ENCODE results near the gene VPS41.

Gene VPS41

GRCh38 chr7:38801786-38802185 is 107.2 kb downstream of the VPS41 start:
- DNase-seq (ENCODE audit: low spot score), result no peak

- DNase-seq (ENCODE audit: low spot score), result no peak
Measured at GRCh38 chr7:38798552-38799267, 110.3 kb downstream of the VPS41 start.

- peak; percentile 53 for DNase-seq (ENCODE audit: low spot score)
Measured at GRCh38 chr7:38796626-38797501, 112.1 kb downstream of the VPS41 start.

- no peak for DNase-seq (ENCODE audit: low spot score)
Measured at GRCh38 chr7:38795593-38795992, 113.4 kb downstream of the VPS41 start.

GRCh38 chr7:38781991-38782390 is 127.0 kb downstream of the VPS41 start:
- DNase-seq (ENCODE audit: low spot score), result no peak

GRCh38 chr7:38777609-38778008 is 131.4 kb downstream of the VPS41 start:
- DNase-seq (ENCODE audit: low spot score), result no peak

- no peak for DNase-seq (ENCODE audit: low spot score)
Measured at GRCh38 chr7:38775506-38776175, 133.3 kb downstream of the VPS41 start.

- no peak for DNase-seq (ENCODE audit: low spot score)
Measured at GRCh38 chr7:38773430-38773829, 135.6 kb downstream of the VPS41 start.

GRCh38 chr7:38760226-38760625 is 148.8 kb downstream of the VPS41 start:
- no peak for DNase-seq (ENCODE audit: low spot score)

GRCh38 chr7:38759028-38759427 is 150.0 kb downstream of the VPS41 start:
- DNase-seq (ENCODE audit: low spot score), result no peak

GRCh38 chr7:38757931-38758330 is 151.1 kb downstream of the VPS41 start:
- no peak for DNase-seq (ENCODE audit: low spot score)

GRCh38 chr7:38756521-38756920 is 152.5 kb downstream of the VPS41 start:
- no peak for DNase-seq (ENCODE audit: low spot score)

- DNase-seq (ENCODE audit: low spot score), result no peak
Measured at GRCh38 chr7:38753347-38753746, 155.6 kb downstream of the VPS41 start.

- DNase-seq (ENCODE audit: low spot score), result no peak
Measured at GRCh38 chr7:38751416-38751815, 157.6 kb downstream of the VPS41 start.

- DNase-seq (ENCODE audit: low spot score), result no peak
Measured at GRCh38 chr7:38748056-38748610, 160.9 kb downstream of the VPS41 start.

- no peak for DNase-seq (ENCODE audit: low spot score)
Measured at GRCh38 chr7:38746438-38746837, 162.6 kb downstream of the VPS41 start.

GRCh38 chr7:38744746-38745145 is 164.2 kb downstream of the VPS41 start:
- DNase-seq (ENCODE audit: low spot score), result no peak

GRCh38 chr7:38743899-38744298 is 165.1 kb downstream of the VPS41 start:
- DNase-seq (ENCODE audit: low spot score), result no peak

- no peak for DNase-seq (ENCODE audit: low spot score)
Measured at GRCh38 chr7:38740041-38740440, 168.9 kb downstream of the VPS41 start.

GRCh38 chr7:38736138-38736537 is 172.9 kb downstream of the VPS41 start:
- DNase-seq (ENCODE audit: low spot score), result no peak

GRCh38 chr7:38731215-38731614 is 177.8 kb downstream of the VPS41 start:
- DNase-seq (ENCODE audit: low spot score), result no peak

GRCh38 chr7:38728145-38728544 is 180.8 kb downstream of the VPS41 start:
- DNase-seq (ENCODE audit: low spot score), result no peak
